HEK293 (cell line): Measurements from ENCODE around the gene SRC.

Experiments
- CTCF ChIA-PET: fragments of 350-600 bp; formaldehyde crosslinking; extraction: SDS; loops from one replicate; lab custom pipeline; 2021; ENCODE audit warnings: antibody characterized with exemption; lab: Yijun Ruan, JAX
- POLR2A ChIA-PET: fragments of 300-600 bp; formaldehyde crosslinking; extraction: SDS; loops from one replicate; lab custom pipeline; 2020; ENCODE audit warnings: antibody characterized with exemption, inconsistent platforms; lab: Yijun Ruan, JAX
- H3K27ac ChIP-seq: fragments of 200-500 bp; sonication (Bioruptor generic); 2 replicates; pipeline ENCODE4 v1.5.1; 2014; ENCODE audit warnings: low read depth, low read length, control low read depth, inconsistent platforms; ENCODE audit errors: extremely low read depth
- H3K36me3 ChIP-seq, 2 experiments: fragments of 200-500 bp in 1 of 2; sonication (Bioruptor generic) in 1 of 2; 1 replicate in 1 of 2; 2 replicates in 1 of 2; pipeline ENCODE4 v1.5.1; 2014 to 2017; ENCODE audit warnings: inconsistent platforms in 2 of 2, low read length in 2 of 2; ENCODE audit not compliant: control insufficient read depth in 2 of 2, insufficient read depth in 1 of 2
- H3K4me1 ChIP-seq: fragments of 200-500 bp; sonication (Bioruptor generic); 2 replicates; pipeline ENCODE4 v1.5.1; 2014; ENCODE audit warnings: mild to moderate bottlenecking, low read length, inconsistent platforms; ENCODE audit not compliant: control insufficient read depth, insufficient read depth
- H3K4me3 ChIP-seq: 2 replicates; pipeline ENCODE4 v1.5.1; 2011; ENCODE audit warnings: low read depth, mild to moderate bottlenecking, control low read depth, low read length, moderate library complexity
- H3K9me3 ChIP-seq: fragments of 200-500 bp; sonication (Bioruptor generic); 2 replicates; pipeline ENCODE4 v1.5.1; 2014; ENCODE audit warnings: low read depth, low read length, inconsistent platforms; ENCODE audit not compliant: control insufficient read depth, insufficient read depth
- HOXD13 ChIP-seq: sonication (generic); formaldehyde crosslinking; IDR thresholded peaks from 2 replicates; pipeline ENCODE4 v1.8.0; 2022; ENCODE audit warnings: missing genetic modification reagents, borderline replicate concordance
- KLF1 ChIP-seq: fragments of 450-650 bp; formaldehyde crosslinking; IDR thresholded peaks from 2 replicates; pipeline ENCODE4 v1.5.1; 2016; ENCODE audit warnings: missing biosample characterization, missing genetic modification characterization
- KLF17 ChIP-seq: fragments of 450-650 bp; formaldehyde crosslinking; IDR thresholded peaks from 2 replicates; pipeline ENCODE4 v1.5.1; 2016; ENCODE audit warnings: missing biosample characterization, missing genetic modification characterization
- PBX3 ChIP-seq: sonication (generic); formaldehyde crosslinking; IDR thresholded peaks from 2 replicates; pipeline ENCODE4 v1.8.1; 2022; ENCODE audit warnings: mild to moderate bottlenecking, moderate library complexity, missing genetic modification reagents
- PRDM4 ChIP-seq: fragments of 450-650 bp; formaldehyde crosslinking; IDR thresholded peaks from 2 replicates; pipeline ENCODE4 v1.5.1; 2017; ENCODE audit warnings: missing biosample characterization, missing genetic modification characterization
- RBAK ChIP-seq: fragments of 450-650 bp; formaldehyde crosslinking; IDR thresholded peaks from 2 replicates; pipeline ENCODE4 v1.5.1; 2016; ENCODE audit warnings: missing biosample characterization, missing genetic modification characterization
- SALL2 ChIP-seq: fragments of 450-650 bp; formaldehyde crosslinking; IDR thresholded peaks from 2 replicates; pipeline ENCODE4 v1.5.0; 2017; ENCODE audit warnings: missing biosample characterization, mild to moderate bottlenecking, missing genetic modification characterization, borderline replicate concordance
- SCRT1 ChIP-seq: fragments of 450-650 bp; formaldehyde crosslinking; IDR thresholded peaks from 2 replicates; pipeline ENCODE4 v1.5.1; 2016; ENCODE audit warnings: missing biosample characterization, missing genetic modification characterization, borderline replicate concordance
- TSHZ1 ChIP-seq: fragments of 450-650 bp; formaldehyde crosslinking; IDR thresholded peaks from 2 replicates; pipeline ENCODE4 v1.5.1; 2016; ENCODE audit warnings: missing biosample characterization, missing genetic modification characterization, borderline replicate concordance
- ZBTB10 ChIP-seq: fragments of 450-650 bp; formaldehyde crosslinking; IDR thresholded peaks from 2 replicates; pipeline ENCODE4 v1.5.1; 2016; ENCODE audit warnings: missing biosample characterization, missing genetic modification characterization
- ZBTB20 ChIP-seq: fragments of 450-650 bp; formaldehyde crosslinking; IDR thresholded peaks from 2 replicates; pipeline ENCODE4 v1.5.1; 2016; ENCODE audit warnings: missing biosample characterization, missing genetic modification characterization
- ZNF10 ChIP-seq: fragments of 450-650 bp; formaldehyde crosslinking; IDR thresholded peaks from 2 replicates; pipeline ENCODE4 v1.5.1; 2017; ENCODE audit warnings: missing biosample characterization, missing genetic modification characterization
- ZNF350 ChIP-seq: fragments of 450-650 bp; formaldehyde crosslinking; IDR thresholded peaks from 2 replicates; pipeline ENCODE4 v1.5.0; 2017; ENCODE audit warnings: missing biosample characterization, mild to moderate bottlenecking, missing genetic modification characterization
- ZNF354C ChIP-seq: fragments of 450-650 bp; formaldehyde crosslinking; IDR thresholded peaks from 2 replicates; pipeline ENCODE4 v1.5.1; 2016; ENCODE audit warnings: missing biosample characterization, missing genetic modification characterization, low read depth, borderline replicate concordance
- ZNF473 ChIP-seq: fragments of 450-650 bp; formaldehyde crosslinking; IDR thresholded peaks from 2 replicates; pipeline ENCODE4 v1.5.1; 2017; ENCODE audit warnings: missing biosample characterization, missing genetic modification characterization
- ZNF521 ChIP-seq: fragments of 450-650 bp; formaldehyde crosslinking; IDR thresholded peaks from 2 replicates; pipeline ENCODE4 v1.5.1; 2017; ENCODE audit warnings: missing biosample characterization, mild to moderate bottlenecking, missing genetic modification characterization
- ZNF555 ChIP-seq: fragments of 450-650 bp; formaldehyde crosslinking; conservative IDR thresholded peaks from 2 replicates; pipeline ENCODE4 v1.5.1; 2017; ENCODE audit warnings: missing biosample characterization, mild to moderate bottlenecking, missing genetic modification characterization, inconsistent platforms
- ZNF561 ChIP-seq: fragments of 450-650 bp; IDR thresholded peaks from 2 replicates; pipeline ENCODE4 v1.5.1; 2018; ENCODE audit warnings: missing biosample characterization, missing genetic modification characterization, borderline replicate concordance
- ZNF596 ChIP-seq: fragments of 450-650 bp; IDR thresholded peaks from 2 replicates; pipeline ENCODE4 v1.5.0; 2018; ENCODE audit warnings: missing biosample characterization, mild to moderate bottlenecking, missing genetic modification characterization, moderate library complexity
- ZNF629 ChIP-seq: fragments of 450-650 bp; formaldehyde crosslinking; IDR thresholded peaks from 2 replicates; pipeline ENCODE4 v1.5.1; 2017; ENCODE audit warnings: missing biosample characterization, missing genetic modification characterization
- ZNF76 ChIP-seq: fragments of 450-650 bp; formaldehyde crosslinking; IDR thresholded peaks from 2 replicates; pipeline ENCODE4; 2016; ENCODE audit warnings: low read depth, missing biosample characterization, missing genetic modification characterization, borderline replicate concordance
- ZNF837 ChIP-seq: fragments of 450-650 bp; formaldehyde crosslinking; IDR thresholded peaks from 2 replicates; pipeline ENCODE4 v1.5.1; 2016; ENCODE audit warnings: missing biosample characterization, missing genetic modification characterization
- ZNF843 ChIP-seq: fragments of 450-650 bp; formaldehyde crosslinking; IDR thresholded peaks from 2 replicates; pipeline ENCODE4 v1.5.1; 2016; ENCODE audit warnings: missing biosample characterization, missing genetic modification characterization
- ZSCAN16 ChIP-seq: fragments of 450-650 bp; formaldehyde crosslinking; IDR thresholded peaks from 2 replicates; pipeline ENCODE4 v1.5.1; 2016; ENCODE audit warnings: missing biosample characterization, missing genetic modification characterization

The SRC gene

GRCh38 chr20:37366743-37367142 lies 20.8 kb downstream of the SRC start:
- no peaks in the 10 kb centered on the region for H3K9me3 ChIP-seq
- H3K4me1 ChIP-seq = no peaks in the 10 kb centered on the region
- no peak overlapping the region for H3K4me3 ChIP-seq
- TF ChIP-seq HOXD13 (CRISPR knock-in tag) = no peak
- TF ChIP-seq SCRT1 (tag by site-specific recombination) = no peak
- TF ChIP-seq RBAK (tag by site-specific recombination) = no peak
- no peak for TF ChIP-seq PRDM4 (tag by site-specific recombination)
- TF ChIP-seq ZNF843 (tag by site-specific recombination) = no peak
- TF ChIP-seq ZBTB10 (tag by site-specific recombination) = no peak
- no peak for TF ChIP-seq ZNF350 (tag by site-specific recombination)
- TF ChIP-seq ZNF837 (tag by site-specific recombination) = no peak
- no peak; the same call in 1 of the 2 replicates for TF ChIP-seq ZNF10 (tag by site-specific recombination)
- no peak for TF ChIP-seq ZNF629 (tag by site-specific recombination)
- no peak for TF ChIP-seq ZNF596 (tag by site-specific recombination)
- TF ChIP-seq ZNF76 (tag by site-specific recombination) = no peak
- TF ChIP-seq PBX3 = no peak
- CTCF ChIA-PET = no interaction called here
- POLR2A ChIA-PET = no interaction called here
- H3K36me3 ChIP-seq = peaks cover 10 to 33% of the 10 kb centered on the region in 2 experiments; a peak in 2 of 3 replicates
- H3K27ac ChIP-seq = no peak overlapping the region

GRCh38 chr20:37369846-37370245 lies 23.9 kb downstream of the SRC start:
- Histone ChIP-seq H3K4me1 (no peaks in the 10 kb centered on the region), H3K4me3 (no peak overlapping the region), H3K27ac (no peak overlapping the region), H3K9me3 (no peaks in the 10 kb centered on the region), H3K36me3 (peaks cover 10 to 33% of the 10 kb centered on the region in 2 experiments; a peak in 2 of 3 replicates)
- ChIA-PET CTCF (interaction anchor here (0.7 kb wide), 1 partner anchor 165 kb away, joined by 3 read pairs; no protein-coding TSS in a partner anchor), POLR2A (no interaction called here)
- TF ChIP-seq SALL2 (tag by site-specific recombination) = no peak
- TF ChIP-seq KLF17 (tag by site-specific recombination) = no peak
- no peak for TF ChIP-seq ZNF473 (tag by site-specific recombination)
- TF ChIP-seq KLF1 (tag by site-specific recombination) = no peak
- no peak for TF ChIP-seq ZSCAN16 (tag by site-specific recombination)
- TF ChIP-seq TSHZ1 = no peak
- no peak for TF ChIP-seq ZNF555 (tag by site-specific recombination)
- TF ChIP-seq ZNF521 = no peak
- no peak for TF ChIP-seq ZBTB20 (tag by site-specific recombination)
- TF ChIP-seq ZNF561 (tag by site-specific recombination) = no peak
- no peak for TF ChIP-seq ZNF354C (tag by site-specific recombination)
